Measurements from ENCODE around the gene C9orf152. TPM values are rescaled to one million over a fixed set of nuclear protein-coding genes. Genes with fewer than 3 reads are reported as not detected.

C9orf152 gene
- total RNA-seq, 1 donor from 2014 or later, result not detected

Other genes starting within 250 kb of the C9orf152 start
- 175 TPM for gene TXN, start 48.3 kb upstream of the C9orf152 start, total RNA-seq
- not detected for gene TXNDC8, start 129.7 kb upstream of the C9orf152 start, total RNA-seq